ENCODE data around the gene UQCRFS1.

DNA sequence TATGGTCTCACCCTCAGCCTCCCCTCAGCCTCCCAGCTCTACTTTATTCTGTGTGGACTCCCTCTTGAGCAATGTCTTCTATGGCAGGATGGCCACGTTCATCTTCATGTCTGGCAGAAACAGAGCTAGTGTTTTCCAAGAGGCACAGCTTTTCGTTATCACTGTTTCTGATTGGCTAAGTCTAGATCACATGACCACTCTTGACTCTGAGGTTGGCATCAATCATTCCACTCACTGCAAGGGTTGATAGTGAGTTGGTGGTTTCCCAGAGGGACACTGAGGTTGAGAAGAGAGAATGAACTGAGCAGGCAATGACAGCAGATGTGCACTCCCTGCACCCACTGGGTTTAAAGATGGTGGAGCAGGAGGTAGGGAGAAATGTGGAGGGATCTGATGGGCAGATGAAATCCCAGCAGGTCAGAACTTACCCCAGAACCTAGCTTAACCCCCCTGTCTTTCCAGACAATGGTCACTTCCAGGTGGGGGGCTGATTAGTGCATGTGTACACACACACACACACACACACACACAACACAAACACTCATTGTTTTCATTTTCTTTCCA lies 26.3 kb upstream of the UQCRFS1 start:
- TF ChIP-seq, protein P1, sequence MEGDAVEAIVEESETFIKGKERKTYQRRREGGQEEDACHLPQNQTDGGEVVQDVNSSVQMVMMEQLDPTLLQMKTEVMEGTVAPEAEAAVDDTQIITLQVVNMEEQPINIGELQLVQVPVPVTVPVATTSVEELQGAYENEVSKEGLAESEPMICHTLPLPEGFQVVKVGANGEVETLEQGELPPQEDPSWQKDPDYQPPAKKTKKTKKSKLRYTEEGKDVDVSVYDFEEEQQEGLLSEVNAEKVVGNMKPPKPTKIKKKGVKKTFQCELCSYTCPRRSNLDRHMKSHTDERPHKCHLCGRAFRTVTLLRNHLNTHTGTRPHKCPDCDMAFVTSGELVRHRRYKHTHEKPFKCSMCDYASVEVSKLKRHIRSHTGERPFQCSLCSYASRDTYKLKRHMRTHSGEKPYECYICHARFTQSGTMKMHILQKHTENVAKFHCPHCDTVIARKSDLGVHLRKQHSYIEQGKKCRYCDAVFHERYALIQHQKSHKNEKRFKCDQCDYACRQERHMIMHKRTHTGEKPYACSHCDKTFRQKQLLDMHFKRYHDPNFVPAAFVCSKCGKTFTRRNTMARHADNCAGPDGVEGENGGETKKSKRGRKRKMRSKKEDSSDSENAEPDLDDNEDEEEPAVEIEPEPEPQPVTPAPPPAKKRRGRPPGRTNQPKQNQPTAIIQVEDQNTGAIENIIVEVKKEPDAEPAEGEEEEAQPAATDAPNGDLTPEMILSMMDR (optimal IDR thresholded peaks at IDR 0.05 in 1 of 3, IDR thresholded peaks at IDR 0.05 in 1 of 3, conservative IDR thresholded peaks at IDR 0.05 in 1 of 3; ENCODE audit: extremely low read depth in 1 of 3, insufficient read depth in 2 of 3, low read length in 3 of 3): no peak
- no peak for TF ChIP-seq EZH2 (IDR thresholded peaks at IDR 0.05; ENCODE audit: low read length)
